ENCODE results near the gene RAB37. TPM values are rescaled to one million over a fixed set of nuclear protein-coding genes. Genes with fewer than 3 reads are reported as not detected.

The RAB37 gene
- total and polyA plus RNA-seq, 2 of the 13 experiments (the other 11 are each of a cell fraction or from before 2014, with no cell fraction given): 0.91 to 3.7 TPM

- no peak for TF ChIP-seq FIP1L1 (IDR thresholded peaks at IDR 0.05; ENCODE audit: borderline replicate concordance, insufficient read depth, low read depth, low read length)
- TF ChIP-seq ZNF234 (CRISPR knock-in tag; conservative IDR thresholded peaks at IDR 0.05): peak; percentile 47; the same call in 1 of the 2 replicates
- TF ChIP-seq TCF12 (IDR thresholded peaks at IDR 0.05): no peak
- TF ChIP-seq TCF12 (CRISPR knock-in tag; IDR thresholded peaks at IDR 0.05): no peak; the same call in none of the 2 replicates
- peak; percentile 51; the same call in 1 of the 2 replicates for TF ChIP-seq TARDBP (CRISPR knock-in tag; IDR thresholded peaks at IDR 0.05)
- TF ChIP-seq RNF2 (conservative IDR thresholded peaks at IDR 0.05; ENCODE audit: low read depth): no peak; the same call in 1 of the 2 replicates
- peak; percentile 92 for TF ChIP-seq BCL3 (CRISPR knock-in tag; IDR thresholded peaks at IDR 0.05)
- TF ChIP-seq PHF8 (CRISPR knock-in tag; IDR thresholded peaks at IDR 0.05): peak; percentile 90
- TF ChIP-seq ZNF878 (CRISPR knock-in tag; IDR thresholded peaks at IDR 0.05): peak; percentile 85
- TF ChIP-seq KDM5B (CRISPR knock-in tag; IDR thresholded peaks at IDR 0.05; ENCODE audit: borderline replicate concordance): peak; percentile 92
- TF ChIP-seq ZNF619 (CRISPR knock-in tag; IDR thresholded peaks at IDR 0.05): peak; percentile 16; the same call in 1 of the 2 replicates
- TF ChIP-seq KLF16 (CRISPR knock-in tag; IDR thresholded peaks at IDR 0.05): peak in 1 of 2 experiments; percentile 98; a peak in 2 of 4 replicates
- no peak for TF ChIP-seq ZNF251 (CRISPR knock-in tag; IDR thresholded peaks at IDR 0.05)
- TF ChIP-seq ZFP36L2 (CRISPR knock-in tag; IDR thresholded peaks at IDR 0.05): no peak; the same call in 1 of the 2 replicates
- peak; percentile 88 for TF ChIP-seq ZNF749 (CRISPR knock-in tag; IDR thresholded peaks at IDR 0.05; ENCODE audit: borderline replicate concordance)
- TF ChIP-seq, protein P1, sequence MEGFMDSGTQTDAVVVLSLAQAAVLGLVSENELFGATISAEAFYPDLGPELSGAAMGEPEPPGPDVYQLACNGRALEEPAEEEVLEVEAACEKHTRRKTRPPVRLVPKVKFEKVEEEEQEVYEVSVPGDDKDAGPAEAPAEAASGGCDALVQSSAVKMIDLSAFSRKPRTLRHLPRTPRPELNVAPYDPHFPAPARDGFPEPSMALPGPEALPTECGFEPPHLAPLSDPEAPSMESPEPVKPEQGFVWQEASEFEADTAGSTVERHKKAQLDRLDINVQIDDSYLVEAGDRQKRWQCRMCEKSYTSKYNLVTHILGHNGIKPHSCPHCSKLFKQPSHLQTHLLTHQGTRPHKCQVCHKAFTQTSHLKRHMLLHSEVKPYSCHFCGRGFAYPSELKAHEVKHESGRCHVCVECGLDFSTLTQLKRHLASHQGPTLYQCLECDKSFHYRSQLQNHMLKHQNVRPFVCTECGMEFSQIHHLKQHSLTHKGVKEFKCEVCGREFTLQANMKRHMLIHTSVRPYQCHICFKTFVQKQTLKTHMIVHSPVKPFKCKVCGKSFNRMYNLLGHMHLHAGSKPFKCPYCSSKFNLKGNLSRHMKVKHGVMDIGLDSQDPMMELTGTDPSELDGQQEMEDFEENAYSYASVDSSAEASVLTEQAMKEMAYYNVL (CRISPR knock-in tag; IDR thresholded peaks at IDR 0.05; ENCODE audit: borderline replicate concordance): peak; percentile 91
- TF ChIP-seq FOXP1 (IDR thresholded peaks at IDR 0.05): no peak
- no peak; the same call in 1 of the 2 replicates for TF ChIP-seq FOXP1 (CRISPR knock-in tag; IDR thresholded peaks at IDR 0.05)
- TF ChIP-seq PHF21A (CRISPR knock-in tag; IDR thresholded peaks at IDR 0.05): 0 out of 2 replicates have a peak, but pooled peaks have one; percentile 36
Observed at GRCh38 chr17:74748529-74749278, 11.6 kb downstream of the RAB37 start, which contains the start of gene NHERF1 (continued).

All from HepG2 (cell line).